Naive thymus-derived CD8-positive, alpha-beta T cell (primary cell): Measurements from ENCODE around the gene OLFML2B. TPM values are rescaled to one million over a fixed set of nuclear protein-coding genes. Genes with fewer than 3 reads are reported as not detected.
A peak's percentile ranks its signal among the peaks of the same experiment; 100 is the strongest.

Experiments used
- ATAC-seq, 2 donors: fragments of 150-1000 bp; cut with Tn5 transposase in 1 of 2; sonication (Bioruptor Pico), chemical (Tn5 transposase) in 1 of 2; 1 replicate in 1 of 2; 2 replicates in 1 of 2; pipeline ENCODE4 v1.10.0; 2021; ENCODE audit warnings: mild to moderate bottlenecking in 2 of 2, moderate library complexity in 2 of 2
- POLR2A ChIA-PET: fragments of 350-600 bp; sonication (Branson Sonifier 250); formaldehyde crosslinking; loops from one replicate; lab custom pipeline; 2021; ENCODE audit warnings: antibody characterized with exemption; lab: Charles Lee
- DNase-seq, 10 donors: peaks; one replicate each; pipeline versions ENCODE4 v3.0.0 to v3.0.0-alpha.2; 2020 to 2022
- H3K27ac Mint-ChIP-seq, 10 donors: one replicate each; pipeline ENCODE4 v1.8.0; 2020 to 2022; ENCODE audit warnings: mild to moderate bottlenecking in 10 of 10, mixed read lengths in 10 of 10, moderate library complexity in 4 of 10, inconsistent platforms in 1 of 10
- H3K27me3 Mint-ChIP-seq, 5 donors: one replicate each; pipeline ENCODE4 v1.8.0; 2021 to 2022; ENCODE audit warnings: mixed read lengths in 5 of 5
- H3K36me3 Mint-ChIP-seq, 3 donors: one replicate each; pipeline ENCODE4 v1.8.0; 2020 to 2022; ENCODE audit warnings: mixed read lengths in 3 of 3, mild to moderate bottlenecking in 2 of 3, inconsistent platforms in 1 of 3
- H3K4me1 Mint-ChIP-seq, 4 donors: one replicate each; pipeline ENCODE4 v1.8.0; 2021 to 2022; ENCODE audit warnings: mixed read lengths in 4 of 4
- H3K4me3 Mint-ChIP-seq, 10 donors: one replicate each; pipeline ENCODE4 v1.8.0; 2020 to 2022; ENCODE audit warnings: mild to moderate bottlenecking in 10 of 10, mixed read lengths in 10 of 10, moderate library complexity in 6 of 10, inconsistent platforms in 1 of 10
- H3K9me3 Mint-ChIP-seq, 9 donors: one replicate each; pipeline ENCODE4 v1.8.0; 2020 to 2022; ENCODE audit warnings: mixed read lengths in 9 of 9, mild to moderate bottlenecking in 3 of 9, inconsistent platforms in 1 of 9, moderate library complexity in 1 of 9
- polyA plus RNA-seq, 3 donors: library from polyadenylated mRNA; unstranded; fragments of 300-500 nt; fragmentation: Illumina TruSeq; gene quantifications; one replicate each; pipeline ENCODE4 v1.2.3, GENCODE V29; 2021
- total RNA-seq, 8 experiments: library from RNA in 2 of 8; stranded (reverse) in 2 of 8; gene quantifications; one replicate each; pipeline ENCODE4 v1.2.3 and lab custom pipeline; 2021 to 2026

Gene OLFML2B
- total and polyA plus RNA-seq, 5 experiments from 2014 or later = 0.10 to 0.63 TPM; not detected in 3

- no peak overlapping the region for H3K4me3 Mint-ChIP-seq
- no peak for ATAC-seq
These were observed 37.3 kb downstream of the OLFML2B start for GRCh38 chr1:161986328-161986727.

GRCh38 chr1:161985301-161985822 is 38.3 kb downstream of the OLFML2B start:
- Mint-ChIP-seq H3K36me3 (peaks cover 0 to 8% (median 8%) of the 10 kb centered on the region in 3 donors), H3K27ac (no peak overlapping the region), H3K27me3 (peaks cover 0 to 3% (median 0%) of the 10 kb centered on the region in 5 donors), H3K4me3 (no peak overlapping the region), H3K9me3 (peaks cover 3 to 18% (median 8%) of the 10 kb centered on the region in 9 donors), H3K4me1 (peaks cover 0 to 10% (median 5%) of the 10 kb centered on the region in 4 donors)
- DNase-seq (no peak), ATAC-seq (no peak)
- POLR2A ChIA-PET = no interaction called here

More at GRCh38 chr1:161986328-161986727, 37.3 kb downstream of the OLFML2B start:
- peaks cover 0 to 8% (median 8%) of the 10 kb centered on the region in 3 donors for H3K36me3 Mint-ChIP-seq
- H3K4me1 Mint-ChIP-seq = peaks cover 0 to 10% (median 5%) of the 10 kb centered on the region in 4 donors
- POLR2A ChIA-PET = interaction anchor here (1.7 kb wide), 1 partner anchor 37 kb away, joined by 4 read pairs; the partner anchor contains the start of gene OLFML2B
- no peak for DNase-seq
- H3K9me3 Mint-ChIP-seq = peaks cover 3 to 18% (median 9%) of the 10 kb centered on the region in 9 donors
- peaks cover 0 to 3% (median 0%) of the 10 kb centered on the region in 5 donors for H3K27me3 Mint-ChIP-seq
- H3K27ac Mint-ChIP-seq = no peak overlapping the region

- POLR2A ChIA-PET = no interaction called here
- H3K9me3 Mint-ChIP-seq = peaks cover 3 to 15% (median 8%) of the 10 kb centered on the region in 9 donors
- H3K4me3 Mint-ChIP-seq = no peak overlapping the region
- ATAC-seq (no peak), DNase-seq (no peak)
- H3K36me3 Mint-ChIP-seq = peaks cover 0 to 8% (median 8%) of the 10 kb centered on the region in 3 donors
- H3K27me3 Mint-ChIP-seq = peaks cover 0 to 2% (median 0%) of the 10 kb centered on the region in 5 donors
- peaks cover 0 to 6% (median 2%) of the 10 kb centered on the region in 4 donors for H3K4me1 Mint-ChIP-seq
- H3K27ac Mint-ChIP-seq = no peak overlapping the region
These were observed 39.9 kb downstream of the OLFML2B start for GRCh38 chr1:161983725-161984124.

GRCh38 chr1:161982917-161983316 is 40.8 kb downstream of the OLFML2B start:
- Mint-ChIP-seq H3K4me3 (no peak overlapping the region), H3K9me3 (peaks cover 3 to 10% (median 6%) of the 10 kb centered on the region in 9 donors), H3K27ac (no peak overlapping the region), H3K36me3 (peaks cover 0 to 8% (median 8%) of the 10 kb centered on the region in 3 donors), H3K27me3 (peaks cover 0 to 2% (median 0%) of the 10 kb centered on the region in 5 donors), H3K4me1 (peaks cover 0 to 6% (median under 1%) of the 10 kb centered on the region in 4 donors)
- POLR2A ChIA-PET = no interaction called here
- DNase-seq = no peak
- ATAC-seq = no peak

- peaks cover 0 to 6% (median 6%) of the 10 kb centered on the region in 3 donors for H3K36me3 Mint-ChIP-seq
These were observed 41.2 kb downstream of the OLFML2B start for GRCh38 chr1:161982507-161982895.

GRCh38 chr1:161981735-161982506 is 41.7 kb downstream of the OLFML2B start:
- Mint-ChIP-seq H3K27me3 (peaks cover 0 to 2% (median 0%) of the 10 kb centered on the region in 5 donors), H3K9me3 (peaks cover 0 to 2% (median 0%) of the 10 kb centered on the region in 9 donors), H3K4me1 (peaks cover 0 to 7% (median under 1%) of the 10 kb centered on the region in 4 donors), H3K4me3 (no peak overlapping the region), H3K27ac (peak overlapping the region in 1 of 10 donors; percentile 66), H3K36me3 (peaks cover 0 to under 1% (median 0%) of the 10 kb centered on the region in 3 donors)
- POLR2A ChIA-PET = no interaction called here
- ATAC-seq (no peak), DNase-seq (no peak)

More at GRCh38 chr1:161982507-161982895, 41.2 kb downstream of the OLFML2B start:
- POLR2A ChIA-PET = no interaction called here
- Mint-ChIP-seq H3K4me3 (no peak overlapping the region), H3K27ac (no peak overlapping the region), H3K27me3 (peaks cover 0 to 2% (median 0%) of the 10 kb centered on the region in 5 donors), H3K9me3 (peaks cover 3 to 8% (median 5%) of the 10 kb centered on the region in 9 donors), H3K4me1 (peaks cover 0 to 7% (median under 1%) of the 10 kb centered on the region in 4 donors)
- DNase-seq (no peak), ATAC-seq (no peak)

GRCh38 chr1:161981126-161981525 is 42.5 kb downstream of the OLFML2B start:
- Mint-ChIP-seq H3K9me3 (no peaks in the 10 kb centered on the region), H3K27me3 (peaks cover 0 to 2% (median 0%) of the 10 kb centered on the region in 5 donors), H3K4me3 (no peak overlapping the region), H3K4me1 (peaks cover 0 to 7% (median under 1%) of the 10 kb centered on the region in 4 donors), H3K36me3 (no peaks in the 10 kb centered on the region), H3K27ac (peak overlapping the region in 2 of 10 donors; percentile 56 to 66)
- no peak for ATAC-seq
- DNase-seq = no peak
- POLR2A ChIA-PET = no interaction called here

GRCh38 chr1:161978011-161978790 is 45.5 kb downstream of the OLFML2B start:
- ATAC-seq = no peak
- Mint-ChIP-seq H3K4me1 (peaks cover 0 to 3% (median under 1%) of the 10 kb centered on the region in 4 donors), H3K27ac (peak overlapping the region in 2 of 10 donors; percentile 48 to 62), H3K4me3 (no peak overlapping the region), H3K27me3 (no peaks in the 10 kb centered on the region), H3K36me3 (peaks cover 0 to 2% (median 0%) of the 10 kb centered on the region in 3 donors), H3K9me3 (no peaks in the 10 kb centered on the region)
- POLR2A ChIA-PET = no interaction called here
- no peak for DNase-seq

- H3K4me1 Mint-ChIP-seq = peaks cover 3 to 20% (median 16%) of the 10 kb centered on the region in 4 donors
- ATAC-seq = no peak
- H3K27ac Mint-ChIP-seq = peak overlapping the region in 2 of 10 donors; percentile 44 to 81
- no peak for DNase-seq
- no peak overlapping the region for H3K4me3 Mint-ChIP-seq
- no peaks in the 10 kb centered on the region for H3K9me3 Mint-ChIP-seq
- peaks cover 0 to 2% (median 0%) of the 10 kb centered on the region in 3 donors for H3K36me3 Mint-ChIP-seq
- POLR2A ChIA-PET = no interaction called here
- H3K27me3 Mint-ChIP-seq = no peaks in the 10 kb centered on the region
These were observed 49.5 kb downstream of the OLFML2B start for GRCh38 chr1:161973924-161974845.

GRCh38 chr1:161972828-161973227 is 50.8 kb downstream of the OLFML2B start:
- peak overlapping the region in 2 of 10 donors; percentile 34 to 52 for H3K27ac Mint-ChIP-seq
- DNase-seq (no peak), ATAC-seq (no peak)
- POLR2A ChIA-PET = no interaction called here
- peaks cover 3 to 20% (median 18%) of the 10 kb centered on the region in 4 donors for H3K4me1 Mint-ChIP-seq
- H3K4me3 Mint-ChIP-seq = no peak overlapping the region
- peaks cover 0 to 3% (median 0%) of the 10 kb centered on the region in 3 donors for H3K36me3 Mint-ChIP-seq
- no peaks in the 10 kb centered on the region for H3K9me3 Mint-ChIP-seq
- H3K27me3 Mint-ChIP-seq = no peaks in the 10 kb centered on the region

- peaks cover 0 to 22% (median 18%) of the 10 kb centered on the region in 3 donors for H3K36me3 Mint-ChIP-seq
- H3K4me1 Mint-ChIP-seq = peaks cover 3 to 21% (median 18%) of the 10 kb centered on the region in 4 donors
- ATAC-seq (no peak), DNase-seq (no peak)
- POLR2A ChIA-PET = no interaction called here
- no peaks in the 10 kb centered on the region for H3K9me3 Mint-ChIP-seq
- H3K27ac Mint-ChIP-seq = peak overlapping the region in 4 of 10 donors; percentile 29 to 73 (median 43)
- H3K27me3 Mint-ChIP-seq = no peaks in the 10 kb centered on the region
- no peak overlapping the region for H3K4me3 Mint-ChIP-seq
These were observed 53.0 kb downstream of the OLFML2B start for GRCh38 chr1:161970633-161971032.
